ENCODE results near the gene RPL13.

Gene RPL13

GRCh38 chr16:89556750-89557689 is 3.5 kb upstream of the RPL13 start:
- TF ChIP-seq TOX (CRISPR knock-in tag; IDR thresholded peaks at IDR 0.05; ENCODE audit: borderline replicate concordance), result no peak
- TF ChIP-seq ZNF8 (CRISPR knock-in tag; IDR thresholded peaks at IDR 0.05), result no peak
- TF ChIP-seq BACH2 (CRISPR knock-in tag; IDR thresholded peaks at IDR 0.05; ENCODE audit: borderline replicate concordance), result no peak
- TF ChIP-seq GLIS3 (CRISPR knock-in tag; IDR thresholded peaks at IDR 0.05), result no peak
- no peak for TF ChIP-seq CSRNP3 (CRISPR knock-in tag; IDR thresholded peaks at IDR 0.05)
- no peak for TF ChIP-seq PATZ1 (CRISPR knock-in tag; IDR thresholded peaks at IDR 0.05; ENCODE audit: borderline replicate concordance)
- no peak for TF ChIP-seq ARNTL (CRISPR knock-in tag; IDR thresholded peaks at IDR 0.05; ENCODE audit: borderline replicate concordance, low read depth)
- peak; percentile 69 for ATAC-seq

GRCh38 chr16:89557690-89558490 is 2.6 kb upstream of the RPL13 start:
- no peak for ATAC-seq
- TF ChIP-seq SNAI2 (CRISPR knock-in tag; IDR thresholded peaks at IDR 0.05) (no peak), BACH2 (CRISPR knock-in tag; IDR thresholded peaks at IDR 0.05; ENCODE audit: borderline replicate concordance) (no peak), TOX (CRISPR knock-in tag; IDR thresholded peaks at IDR 0.05; ENCODE audit: borderline replicate concordance) (no peak), TSHZ2 (CRISPR knock-in tag; IDR thresholded peaks at IDR 0.05) (no peak)

- ATAC-seq, result no peak
Observed at GRCh38 chr16:89561142-89561883, 831 bp downstream of the RPL13 start.

More at GRCh38 chr16:89561142-89561883, 831 bp downstream of the RPL13 start:
- TF ChIP-seq GLIS3 (CRISPR knock-in tag; IDR thresholded peaks at IDR 0.05) (no peak), ESRRG (CRISPR knock-in tag; IDR thresholded peaks at IDR 0.05) (no peak), SNAI2 (CRISPR knock-in tag; IDR thresholded peaks at IDR 0.05) (no peak), RARB (CRISPR knock-in tag; IDR thresholded peaks at IDR 0.05) (no peak), ZC3H10 (CRISPR knock-in tag; IDR thresholded peaks at IDR 0.05) (no peak), ZNF8 (CRISPR knock-in tag; IDR thresholded peaks at IDR 0.05) (no peak), OSR1 (CRISPR knock-in tag; IDR thresholded peaks at IDR 0.05) (no peak), CSDC2 (CRISPR knock-in tag; IDR thresholded peaks at IDR 0.05) (no peak), ZFP30 (CRISPR knock-in tag; IDR thresholded peaks at IDR 0.05) (no peak), BACH2 (CRISPR knock-in tag; IDR thresholded peaks at IDR 0.05; ENCODE audit: borderline replicate concordance) (no peak), CREB5 (CRISPR knock-in tag; IDR thresholded peaks at IDR 0.05; ENCODE audit: low read depth) (no peak), POU6F1 (CRISPR knock-in tag; IDR thresholded peaks at IDR 0.05; ENCODE audit: borderline replicate concordance, low read depth) (no peak), ISL1 (CRISPR knock-in tag; IDR thresholded peaks at IDR 0.05) (no peak), ARNTL (CRISPR knock-in tag; IDR thresholded peaks at IDR 0.05; ENCODE audit: borderline replicate concordance, low read depth) (no peak), TCF4 (CRISPR knock-in tag; IDR thresholded peaks at IDR 0.05; ENCODE audit: borderline replicate concordance) (no peak)

Measured in SK-N-SH treated with all-trans-retinoic acid at 6 μM for 48 hours (cell line).